Measurements from ENCODE around the gene GNE.

Gene GNE

DNA sequence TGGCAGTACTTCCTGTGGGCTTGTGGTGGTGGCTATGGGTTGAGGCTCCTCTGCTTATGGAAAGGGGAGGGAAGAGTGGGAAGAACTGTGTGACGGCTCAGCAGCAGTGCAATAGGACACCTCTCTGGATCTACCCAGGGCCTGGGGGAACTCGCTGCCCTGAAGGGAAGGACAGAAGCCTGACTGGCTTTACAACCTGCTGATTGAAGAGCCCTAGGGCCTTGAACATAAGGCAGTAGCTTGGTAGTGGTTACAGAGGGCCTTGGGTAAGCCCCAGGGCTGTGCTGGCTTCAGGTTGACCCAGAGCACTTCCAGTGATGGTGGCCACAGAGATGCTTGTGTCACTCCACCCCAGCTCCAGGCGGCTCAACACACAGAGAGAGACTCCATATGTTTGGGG lies 83.5 kb downstream of the GNE start:
- TF ChIP-seq, protein P1, sequence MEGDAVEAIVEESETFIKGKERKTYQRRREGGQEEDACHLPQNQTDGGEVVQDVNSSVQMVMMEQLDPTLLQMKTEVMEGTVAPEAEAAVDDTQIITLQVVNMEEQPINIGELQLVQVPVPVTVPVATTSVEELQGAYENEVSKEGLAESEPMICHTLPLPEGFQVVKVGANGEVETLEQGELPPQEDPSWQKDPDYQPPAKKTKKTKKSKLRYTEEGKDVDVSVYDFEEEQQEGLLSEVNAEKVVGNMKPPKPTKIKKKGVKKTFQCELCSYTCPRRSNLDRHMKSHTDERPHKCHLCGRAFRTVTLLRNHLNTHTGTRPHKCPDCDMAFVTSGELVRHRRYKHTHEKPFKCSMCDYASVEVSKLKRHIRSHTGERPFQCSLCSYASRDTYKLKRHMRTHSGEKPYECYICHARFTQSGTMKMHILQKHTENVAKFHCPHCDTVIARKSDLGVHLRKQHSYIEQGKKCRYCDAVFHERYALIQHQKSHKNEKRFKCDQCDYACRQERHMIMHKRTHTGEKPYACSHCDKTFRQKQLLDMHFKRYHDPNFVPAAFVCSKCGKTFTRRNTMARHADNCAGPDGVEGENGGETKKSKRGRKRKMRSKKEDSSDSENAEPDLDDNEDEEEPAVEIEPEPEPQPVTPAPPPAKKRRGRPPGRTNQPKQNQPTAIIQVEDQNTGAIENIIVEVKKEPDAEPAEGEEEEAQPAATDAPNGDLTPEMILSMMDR (IDR thresholded peaks at IDR 0.05; ENCODE audit: low read depth, low read length) = no peak
- no peak overlapping the region for H3K4me3 ChIP-seq (ENCODE audit: low read depth, low read length)
- no peak for DNase-seq

DNA sequence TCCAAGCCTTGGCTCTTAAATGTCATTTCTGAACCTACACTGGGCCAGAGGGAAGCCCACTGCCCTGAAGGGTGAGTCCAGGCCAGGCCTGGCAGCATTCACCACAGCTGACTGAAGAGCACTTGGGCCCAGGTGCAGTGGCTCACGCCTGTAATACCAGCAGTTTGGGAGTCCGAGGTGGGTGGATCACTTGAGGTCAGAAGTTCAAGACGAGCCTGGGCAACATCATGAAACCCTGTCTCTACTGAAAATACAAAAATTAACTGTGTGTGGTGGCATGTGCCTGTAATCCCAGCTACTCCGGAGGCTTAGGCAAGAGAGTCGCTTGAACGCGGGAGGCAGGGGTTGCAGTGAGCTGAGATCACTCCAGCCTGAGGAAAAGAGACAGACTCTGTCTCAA lies 84.0 kb downstream of the GNE start:
- H3K9me3 ChIP-seq (ENCODE audit: severe bottlenecking) = no peaks in the 10 kb centered on the region
- no peaks in the 10 kb centered on the region for H3K36me3 ChIP-seq
- no peak overlapping the region for H3K27ac ChIP-seq
- TF ChIP-seq, protein P1 (IDR thresholded peaks at IDR 0.05; ENCODE audit: low read depth, low read length) = no peak
- no peak for DNase-seq
- no peaks in the 10 kb centered on the region for H3K27me3 ChIP-seq (ENCODE audit: insufficient read depth, low read depth, severe bottlenecking)
- H3K4me3 ChIP-seq (ENCODE audit: low read depth, low read length) = no peak overlapping the region

More for the DNA sequence above, 83.5 kb downstream of the GNE start:
- Histone ChIP-seq H3K27ac (no peak overlapping the region), H3K36me3 (no peaks in the 10 kb centered on the region), H3K27me3 (ENCODE audit: insufficient read depth, low read depth, severe bottlenecking) (no peaks in the 10 kb centered on the region), H3K9me3 (ENCODE audit: severe bottlenecking) (no peaks in the 10 kb centered on the region)

DNA sequence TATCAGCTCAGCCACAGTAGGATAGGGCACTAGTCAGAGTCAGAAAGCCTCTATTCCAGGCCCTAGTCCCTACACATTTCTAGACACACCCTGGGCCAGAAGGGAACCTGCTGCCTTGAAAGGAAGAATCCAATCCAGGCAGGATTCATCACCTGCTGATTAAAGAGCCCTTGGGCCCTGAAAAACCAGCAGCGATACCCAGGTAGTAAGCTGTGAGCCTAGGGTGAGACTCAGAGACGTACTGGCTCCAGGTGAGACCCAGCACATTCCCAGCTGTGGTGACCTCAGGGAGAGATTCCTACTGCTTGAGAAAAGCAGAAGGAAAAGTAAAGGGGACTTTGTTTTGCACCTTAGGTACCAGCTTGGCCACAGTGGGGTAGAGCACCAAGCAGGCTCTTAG lies 84.4 kb downstream of the GNE start:
- TF ChIP-seq, protein P1 (IDR thresholded peaks at IDR 0.05; ENCODE audit: low read depth, low read length) = no peak
- no peaks in the 10 kb centered on the region for H3K27me3 ChIP-seq (ENCODE audit: insufficient read depth, low read depth, severe bottlenecking)
- DNase-seq = no peak
- no peaks in the 10 kb centered on the region for H3K36me3 ChIP-seq
- H3K27ac ChIP-seq = no peak overlapping the region
- no peak overlapping the region for H3K4me3 ChIP-seq (ENCODE audit: low read depth, low read length)
- no peaks in the 10 kb centered on the region for H3K9me3 ChIP-seq (ENCODE audit: severe bottlenecking)

DNA sequence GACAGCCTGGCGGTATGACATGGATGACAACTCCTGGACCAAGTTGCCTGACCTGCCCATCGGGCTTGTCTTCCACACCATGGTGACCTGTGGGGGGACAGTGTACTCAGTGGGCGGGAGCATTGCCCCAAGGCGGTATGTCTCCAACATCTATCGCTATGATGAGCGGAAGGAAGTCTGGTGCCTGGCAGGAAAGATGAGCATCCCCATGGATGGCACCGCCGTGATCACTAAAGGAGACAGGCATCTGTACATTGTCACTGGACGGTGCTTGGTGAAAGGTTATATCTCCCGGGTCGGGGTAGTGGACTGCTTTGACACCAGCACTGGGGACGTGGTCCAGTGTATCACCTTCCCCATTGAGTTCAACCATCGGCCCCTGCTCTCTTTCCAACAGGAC lies 87.7 kb downstream of the GNE start:
- no peaks in the 10 kb centered on the region for H3K36me3 ChIP-seq
- H3K9me3 ChIP-seq (ENCODE audit: severe bottlenecking) = no peaks in the 10 kb centered on the region
- H3K4me3 ChIP-seq (ENCODE audit: low read depth, low read length) = no peak overlapping the region
- no peak overlapping the region for H3K27ac ChIP-seq
- TF ChIP-seq, protein P1 (IDR thresholded peaks at IDR 0.05; ENCODE audit: low read depth, low read length) = no peak
- H3K27me3 ChIP-seq (ENCODE audit: insufficient read depth, low read depth, severe bottlenecking) = no peaks in the 10 kb centered on the region
- DNase-seq = no peak

DNA sequence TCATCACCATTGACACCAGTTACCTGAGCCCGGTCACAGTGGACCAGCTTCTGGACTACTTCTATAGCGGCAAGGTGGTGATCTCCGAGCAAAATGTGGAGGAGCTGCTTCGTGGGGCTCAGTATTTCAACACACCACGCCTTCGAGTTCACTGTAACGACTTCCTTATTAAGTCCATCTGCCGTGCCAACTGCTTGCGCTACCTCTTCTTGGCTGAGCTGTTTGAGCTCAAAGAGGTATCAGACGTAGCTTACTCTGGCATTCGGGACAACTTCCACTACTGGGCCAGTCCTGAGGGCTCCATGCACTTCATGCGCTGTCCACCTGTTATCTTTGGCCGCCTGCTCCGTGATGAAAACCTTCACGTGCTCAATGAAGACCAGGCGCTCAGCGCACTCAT lies 88.5 kb downstream of the GNE start:
- Histone ChIP-seq H3K27me3 (ENCODE audit: insufficient read depth, low read depth, severe bottlenecking) (no peaks in the 10 kb centered on the region), H3K9me3 (ENCODE audit: severe bottlenecking) (no peaks in the 10 kb centered on the region), H3K4me3 (ENCODE audit: low read depth, low read length) (no peak overlapping the region), H3K36me3 (no peaks in the 10 kb centered on the region), H3K27ac (no peak overlapping the region)
- TF ChIP-seq, protein P1 (IDR thresholded peaks at IDR 0.05; ENCODE audit: low read depth, low read length) = no peak
- DNase-seq = no peak

DNA sequence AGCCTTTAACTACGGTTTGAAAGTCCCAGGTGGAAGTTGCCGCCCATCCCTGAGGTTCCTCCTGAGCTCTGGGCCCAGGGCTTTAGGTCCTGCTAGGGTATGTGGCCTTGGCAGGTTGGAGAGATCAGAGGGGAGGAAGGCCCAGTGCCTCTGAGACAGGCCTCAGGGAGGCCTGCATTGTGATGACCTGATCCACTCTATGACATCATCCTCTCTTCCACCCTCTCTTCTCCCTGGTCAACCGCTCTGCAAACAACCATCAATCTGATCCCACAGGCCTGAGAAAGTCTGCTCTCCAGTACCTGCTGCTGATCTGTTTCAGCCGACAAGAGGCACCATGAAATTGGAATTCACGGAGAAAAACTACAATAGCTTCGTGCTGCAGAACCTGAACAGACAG lies 89.1 kb downstream of the GNE start, which contains the start of gene CCIN:
CCIN (plus strand) TSS at position 223 of the 400 bp plus-strand sequence; CDS start at position 338, 115 bp downstream.
- TF ChIP-seq, protein P1 (IDR thresholded peaks at IDR 0.05; ENCODE audit: low read depth, low read length) = no peak
- Histone ChIP-seq H3K27ac (no peak within 1 kb of the TSS), H3K4me3 (ENCODE audit: low read depth, low read length) (no peak within 1 kb of the TSS), H3K36me3 (no peaks in the 10 kb centered on the region), H3K9me3 (ENCODE audit: severe bottlenecking) (no peaks in the 10 kb centered on the region), H3K27me3 (ENCODE audit: insufficient read depth, low read depth, severe bottlenecking) (no peaks in the 10 kb centered on the region)
- DNase-seq = no peak
